Raji (cell line): ENCODE data around the gene USP46.

Experiments used
- POLR2A ChIP-seq: IDR thresholded peaks from 2 replicates; pipeline ENCODE4 v1.6.1; 2011; ENCODE audit warnings: low read depth, low read length, control low read depth; ENCODE audit not compliant: insufficient read depth

The USP46 gene

GRCh38 chr4:52661966-52662690 is 3.0 kb upstream of the USP46 start:
- TF ChIP-seq POLR2A = no peak

GRCh38 chr4:52660643-52661042 is 1.5 kb upstream of the USP46 start:
- TF ChIP-seq POLR2A = no peak

GRCh38 chr4:52659722-52660261 is 691 bp upstream of the USP46 start:
- TF ChIP-seq POLR2A = no peak

GRCh38 chr4:52658641-52659000 is 480 bp downstream of the USP46 start:
- TF ChIP-seq POLR2A = no peak

GRCh38 chr4:52657618-52658501 is 1.2 kb downstream of the USP46 start:
- TF ChIP-seq POLR2A = no peak

GRCh38 chr4:52657292-52657617 is 1.8 kb downstream of the USP46 start:
- TF ChIP-seq POLR2A = no peak

GRCh38 chr4:52655506-52655905 is 3.6 kb downstream of the USP46 start:
- no peak for TF ChIP-seq POLR2A

- TF ChIP-seq POLR2A = no peak
Observed at GRCh38 chr4:52651996-52652672, 7.0 kb downstream of the USP46 start.

- no peak for TF ChIP-seq POLR2A
Observed at GRCh38 chr4:52648836-52649235, 10.3 kb downstream of the USP46 start.

GRCh38 chr4:52646741-52647140 is 12.4 kb downstream of the USP46 start:
- no peak for TF ChIP-seq POLR2A

GRCh38 chr4:52646096-52646495 is 13.0 kb downstream of the USP46 start:
- no peak for TF ChIP-seq POLR2A

GRCh38 chr4:52645300-52645699 is 13.8 kb downstream of the USP46 start:
- TF ChIP-seq POLR2A = no peak

- no peak for TF ChIP-seq POLR2A
Observed at GRCh38 chr4:52643785-52644244, 15.3 kb downstream of the USP46 start.

GRCh38 chr4:52643190-52643589 is 15.9 kb downstream of the USP46 start:
- TF ChIP-seq POLR2A = no peak

- no peak for TF ChIP-seq POLR2A
Observed at GRCh38 chr4:52641854-52642563, 17.1 kb downstream of the USP46 start.

GRCh38 chr4:52640808-52641565 is 18.1 kb downstream of the USP46 start:
- no peak for TF ChIP-seq POLR2A
